K562 (cell line): ENCODE data around the gene RHOV. TPM values are rescaled to one million over a fixed set of nuclear protein-coding genes. Genes with fewer than 3 reads are reported as not detected.

Experiments used
- AFF1 ChIP-seq, 2 experiments: fragments of 450-650 bp; IDR thresholded peaks; 2 replicates each; pipeline ENCODE4 v1.6.1; 2018; ENCODE audit warnings: mild to moderate bottlenecking in 2 of 2, low read depth in 1 of 2; ENCODE audit not compliant: partially characterized antibody in 2 of 2
- ESRRA ChIP-seq: fragments of 450-650 bp; IDR thresholded peaks from 2 replicates; pipeline ENCODE4 v1.6.1; 2014; ENCODE audit warnings: low read depth, mild to moderate bottlenecking, moderate library complexity, borderline replicate concordance
- ETV1 ChIP-seq: fragments of 450-650 bp; conservative IDR thresholded peaks from 2 replicates; pipeline ENCODE4 v1.6.1; 2016; ENCODE audit warnings: missing genetic modification characterization, control low read depth, low read depth, missing compliant biosample characterization
- FOXP1 ChIP-seq: sonication (generic); formaldehyde crosslinking; IDR thresholded peaks from 2 replicates; pipeline ENCODE4 v1.8.0; 2022; ENCODE audit warnings: mild to moderate bottlenecking, missing genetic modification reagents
- KAT2B ChIP-seq: IDR thresholded peaks from one replicate; pipeline ENCODE4 v1.6.1; 2012; ENCODE audit warnings: low read depth, mild to moderate bottlenecking, control low read depth, inconsistent platforms, low read length, moderate library complexity
- KDM5B ChIP-seq: fragments of 200-600 bp; sonication (generic); IDR thresholded peaks from 2 replicates; pipeline ENCODE4 v1.6.1; 2012; ENCODE audit warnings: low read depth, mild to moderate bottlenecking, moderate library complexity, low read length, control low read depth, inconsistent platforms; ENCODE audit not compliant: insufficient replicate concordance
- NR0B1 ChIP-seq: fragments of 450-650 bp; IDR thresholded peaks from one replicate; pipeline ENCODE4 v1.6.1; 2018; ENCODE audit warnings: mild to moderate bottlenecking, moderate library complexity; ENCODE audit not compliant: partially characterized antibody
- PCBP1 ChIP-seq: fragments of 200-400 bp; formaldehyde crosslinking; IDR thresholded peaks from 2 replicates; pipeline ENCODE4 v1.6.1; 2018; ENCODE audit warnings: mild to moderate bottlenecking, low read depth, low read length; ENCODE audit not compliant: poor library complexity, severe bottlenecking
- POU5F1 ChIP-seq: fragments of 150-350 bp; IDR thresholded peaks from 2 replicates; pipeline ENCODE4 v1.6.1; 2014; ENCODE audit warnings: borderline replicate concordance, low read length, low read depth, mild to moderate bottlenecking; ENCODE audit not compliant: partially characterized antibody
- TOE1 ChIP-seq, 2 experiments: fragments of 450-650 bp in 1 of 2; sonication (generic) in 1 of 2; formaldehyde crosslinking in 1 of 2; IDR thresholded peaks; 2 replicates each; pipeline versions ENCODE4 v1.7.1 to v1.8.0; 2016 to 2022; ENCODE audit warnings: borderline replicate concordance in 2 of 2, mild to moderate bottlenecking in 2 of 2, antibody characterized with exemption in 1 of 2, inconsistent platforms in 1 of 2, low read depth in 1 of 2, missing genetic modification reagents in 1 of 2, moderate library complexity in 1 of 2
- ZC3H8 ChIP-seq: fragments of 450-650 bp; IDR thresholded peaks from 2 replicates; pipeline ENCODE4 v1.6.1; 2017
- ZNF592 ChIP-seq: fragments of 450-650 bp; IDR thresholded peaks from 2 replicates; pipeline ENCODE4 v1.6.1; 2017; ENCODE audit warnings: antibody characterized with exemption, mild to moderate bottlenecking
- polyA plus RNA-seq, 8 experiments: library from polyadenylated mRNA; depleted of rRNA in 4 of 8; stranded (reverse) in 5 of 8; unstranded in 3 of 8; fragments of >200 nt; fragmentation: Nextera tagmentation in 2 of 8; fragmentation: Illumina TruSeq in 1 of 8; extraction: Ambion mirVana in 2 of 8; extraction: Trizol in 1 of 8; gene quantifications; 2 replicates each; pipeline versions ENCODE4 v1.2.1 to v1.2.3, GENCODE V29; 2011 to 2014; ENCODE audit warnings: inconsistent platforms in 1 of 8, missing spikeins in 1 of 8
- total RNA-seq, 7 experiments: library from RNA; depleted of rRNA in 6 of 7; stranded (reverse); fragments of >200 nt in 6 of 7; fragmentation: Illumina TruSeq in 2 of 7; extraction: Trizol in 2 of 7; gene quantifications; 2 replicates each; pipeline versions ENCODE4 v1.2.1 to v1.2.3, GENCODE V29; 2011 to 2021; ENCODE audit warnings: low replicate concordance in 1 of 7

Gene RHOV
- total and polyA plus RNA-seq, 9 of the 15 experiments (the other 6 are each of a cell fraction or from before 2014, with no cell fraction given): 0.08 to 2.0 (median 1.1) TPM

GRCh38 chr15:40873694-40874561 is at the start of gene RHOV (continued):
- TF ChIP-seq ZNF592 (0 out of 2 replicates have a peak, but pooled peaks have one; percentile 35), KAT2B (no peak), PCBP1 (no peak), NR0B1 (no peak), ZC3H8 (no peak), ETV1 (tag) (no peak), POU5F1 (no peak), KDM5B (peak; percentile 51), TOE1 (IDR thresholded peaks at IDR 0.05; ENCODE audit: borderline replicate concordance) (no peak), TOE1 (CRISPR knock-in tag; IDR thresholded peaks at IDR 0.05; ENCODE audit: borderline replicate concordance, low read depth) (no peak), FOXP1 (peak; percentile 75; the same call in 1 of the 2 replicates), AFF1 (IDR thresholded peaks at IDR 0.05; ENCODE audit: low read depth in 1 of 2, partially characterized antibody in 2 of 2) (no peak), ESRRA (peak; percentile 37; the same call in 1 of the 2 replicates)
